Right atrium auricular region (tissue), 2 donors: Measurements from ENCODE around the gene LMOD1. TPM values are rescaled to one million over a fixed set of nuclear protein-coding genes. Genes with fewer than 3 reads are reported as not detected.
"Not testable (repeated sequence)": the region's sequence is repeated elsewhere in the genome, so short reads cannot be mapped to it uniquely, and the experiment has no call there.

ENCODE experiments used
- DNase-seq: peaks from one replicate; pipeline ENCODE4 v3.0.0-alpha.2; 2019; ENCODE audit warnings: low spot score
- H3K27ac ChIP-seq, 2 donors: fragments of 200-600 bp; sonication (generic); 1 replicate in 1 of 2; 2 replicates in 1 of 2; pipeline ENCODE4 v1.5.1; 2016 to 2019
- H3K27me3 ChIP-seq, 2 donors: fragments of 200-600 bp; sonication (generic); one replicate each; pipeline versions ENCODE4 v1.5.1 to v1.6.0; 2017 to 2019
- H3K36me3 ChIP-seq: fragments of 200-600 bp; sonication (generic); one replicate; pipeline ENCODE4 v1.5.1; 2016
- H3K4me1 ChIP-seq, 2 donors: fragments of 200-600 bp; sonication (generic); one replicate each; pipeline versions ENCODE4 v1.5.1 to v1.6.0; 2017 to 2019
- H3K4me3 ChIP-seq, 2 donors: fragments of 200-600 bp; sonication (generic); 1 replicate in 1 of 2; 2 replicates in 1 of 2; pipeline ENCODE4 v1.5.1; 2017 to 2019; ENCODE audit warnings: mild to moderate bottlenecking in 1 of 2, moderate library complexity in 1 of 2
- H3K9me3 ChIP-seq, 2 donors: fragments of 200-600 bp; sonication (generic); one replicate each; pipeline ENCODE4 v1.5.1; 2019
- total RNA-seq, 2 donors: library from RNA; depleted of rRNA; stranded (reverse); fragments of >200 nt; gene quantifications; one replicate each; pipeline ENCODE4 v1.1.0, GENCODE V29; 2016
- TF ChIP-seq, protein P1 (sequence below), 2 donors: fragments of 200-600 bp; sonication (generic); IDR thresholded peaks; one replicate each; pipeline ENCODE4 v1.5.1; 2019; ENCODE audit warnings: antibody characterized with exemption in 2 of 2

The LMOD1 gene
- total RNA-seq, 2 donors from 2014 or later, result 31.4 to 42.2 TPM

GRCh38 chr1:201968202-201968925 lies 22.0 kb upstream of the LMOD1 start:
- Histone ChIP-seq H3K27ac (no peak overlapping the region), H3K4me3 (no peak overlapping the region), H3K36me3 (peaks cover 66% of the 10 kb centered on the region), H3K27me3 (no peaks in the 10 kb centered on the region), H3K9me3 (no peaks in the 10 kb centered on the region), H3K4me1 (peaks cover 0 to 6% of the 10 kb centered on the region in 2 donors)
- TF ChIP-seq, protein P1, sequence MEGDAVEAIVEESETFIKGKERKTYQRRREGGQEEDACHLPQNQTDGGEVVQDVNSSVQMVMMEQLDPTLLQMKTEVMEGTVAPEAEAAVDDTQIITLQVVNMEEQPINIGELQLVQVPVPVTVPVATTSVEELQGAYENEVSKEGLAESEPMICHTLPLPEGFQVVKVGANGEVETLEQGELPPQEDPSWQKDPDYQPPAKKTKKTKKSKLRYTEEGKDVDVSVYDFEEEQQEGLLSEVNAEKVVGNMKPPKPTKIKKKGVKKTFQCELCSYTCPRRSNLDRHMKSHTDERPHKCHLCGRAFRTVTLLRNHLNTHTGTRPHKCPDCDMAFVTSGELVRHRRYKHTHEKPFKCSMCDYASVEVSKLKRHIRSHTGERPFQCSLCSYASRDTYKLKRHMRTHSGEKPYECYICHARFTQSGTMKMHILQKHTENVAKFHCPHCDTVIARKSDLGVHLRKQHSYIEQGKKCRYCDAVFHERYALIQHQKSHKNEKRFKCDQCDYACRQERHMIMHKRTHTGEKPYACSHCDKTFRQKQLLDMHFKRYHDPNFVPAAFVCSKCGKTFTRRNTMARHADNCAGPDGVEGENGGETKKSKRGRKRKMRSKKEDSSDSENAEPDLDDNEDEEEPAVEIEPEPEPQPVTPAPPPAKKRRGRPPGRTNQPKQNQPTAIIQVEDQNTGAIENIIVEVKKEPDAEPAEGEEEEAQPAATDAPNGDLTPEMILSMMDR (IDR thresholded peaks at IDR 0.05), result no peak
- DNase-seq, result no peak

GRCh38 chr1:201966171-201966570 lies 19.8 kb upstream of the LMOD1 start:
- Histone ChIP-seq H3K4me1 (no peaks in the 10 kb centered on the region), H3K9me3 (no peaks in the 10 kb centered on the region), H3K27me3 (no peaks in the 10 kb centered on the region), H3K4me3 (no peak overlapping the region), H3K27ac (no peak overlapping the region), H3K36me3 (peaks cover 86% of the 10 kb centered on the region)
- TF ChIP-seq, protein P1 (IDR thresholded peaks at IDR 0.05), result no peak
- DNase-seq, result no peak

- no peaks in the 10 kb centered on the region for H3K27me3 ChIP-seq
- H3K4me3 ChIP-seq, result no peak overlapping the region
- no peak for DNase-seq
- H3K36me3 ChIP-seq, result peaks cover 87% of the 10 kb centered on the region
- TF ChIP-seq, protein P1 (IDR thresholded peaks at IDR 0.05), result no peak
- no peaks in the 10 kb centered on the region for H3K4me1 ChIP-seq
- no peak overlapping the region for H3K27ac ChIP-seq
- no peaks in the 10 kb centered on the region for H3K9me3 ChIP-seq
Observed at GRCh38 chr1:201964261-201964660, 17.9 kb upstream of the LMOD1 start.

DNA sequence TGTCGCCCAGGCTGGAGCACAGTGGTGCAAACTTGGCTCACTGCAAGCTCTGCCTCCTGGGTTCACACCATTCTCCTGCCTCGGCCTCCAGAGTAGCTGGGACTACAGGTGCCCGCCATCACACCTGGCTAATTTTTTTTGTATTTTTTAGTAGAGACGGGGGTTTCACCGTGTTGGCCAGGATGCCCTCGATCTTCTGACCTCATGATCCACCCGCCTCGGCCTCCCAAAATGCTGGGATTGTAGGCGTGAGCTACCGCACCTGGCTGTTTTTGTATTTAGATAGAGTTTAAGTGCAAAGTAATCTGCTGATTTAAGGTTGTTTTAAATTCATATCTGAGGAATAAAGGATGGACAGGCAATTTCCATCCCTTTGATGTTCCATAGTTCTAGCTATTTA lies 16.0 kb upstream of the LMOD1 start:
- peaks cover 88% of the 10 kb centered on the region for H3K36me3 ChIP-seq
- not testable (repeated sequence) for H3K4me3 ChIP-seq, H3K27ac ChIP-seq, H3K27me3 ChIP-seq, DNase-seq, H3K4me1 ChIP-seq, H3K9me3 ChIP-seq

- Histone ChIP-seq H3K9me3 (no peaks in the 10 kb centered on the region), H3K27ac (no peak overlapping the region), H3K4me1 (peaks cover 0 to 14% of the 10 kb centered on the region in 2 donors), H3K36me3 (peaks cover 59% of the 10 kb centered on the region), H3K27me3 (no peaks in the 10 kb centered on the region), H3K4me3 (no peak overlapping the region)
- TF ChIP-seq, protein P1 (IDR thresholded peaks at IDR 0.05), result no peak
- DNase-seq, result no peak
Observed at GRCh38 chr1:201958348-201958747, 12.0 kb upstream of the LMOD1 start.

DNA sequence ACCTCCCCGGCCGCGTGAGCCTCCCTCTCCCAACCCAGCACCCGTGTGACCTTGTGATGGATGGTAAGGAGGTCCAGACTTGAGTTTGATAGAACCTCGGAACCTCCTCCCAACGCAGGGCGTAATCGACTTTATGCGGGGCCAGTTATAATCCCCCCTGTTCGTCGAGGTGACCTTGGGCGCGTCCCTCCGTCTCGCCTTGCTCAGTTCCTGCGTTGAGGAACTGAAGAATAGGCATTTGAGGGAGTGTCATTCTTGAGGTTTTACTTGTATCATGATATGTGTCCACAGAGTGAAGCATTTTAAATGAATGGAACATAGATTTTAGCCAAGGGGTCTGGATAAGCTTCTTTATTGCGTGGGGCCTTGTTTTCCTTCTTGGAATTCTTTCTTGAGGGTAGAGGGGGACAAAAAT lies 9.4 kb upstream of the LMOD1 start:
- TF ChIP-seq, protein P1 (IDR thresholded peaks at IDR 0.05), result no peak
- Histone ChIP-seq H3K4me3 (peak overlapping the region; percentile 90 to 91), H3K27me3 (no peaks in the 10 kb centered on the region), H3K4me1 (peaks cover 0 to 14% of the 10 kb centered on the region in 2 donors), H3K27ac (peak overlapping the region; percentile 87 to 88), H3K9me3 (no peaks in the 10 kb centered on the region), H3K36me3 (peaks cover 34% of the 10 kb centered on the region)
- no peak for DNase-seq
